Measurements from ENCODE around the gene RBM22.

RBM22 gene

GRCh38 chr5:150653762-150654556, 46.9 kb downstream of the RBM22 start:
- DNase-seq (ENCODE audit: extremely low spot score, insufficient read length, low read depth) = no peak

GRCh38 chr5:150653145-150653761, 47.6 kb downstream of the RBM22 start:
- FAIRE-seq = no peak

More at GRCh38 chr5:150653762-150654556, 46.9 kb downstream of the RBM22 start:
- no peak for FAIRE-seq

GRCh38 chr5:150651924-150652671, 48.8 kb downstream of the RBM22 start:
- DNase-seq (ENCODE audit: extremely low spot score, insufficient read length, low read depth) (no peak), FAIRE-seq (no peak)

More at GRCh38 chr5:150653145-150653761, 47.6 kb downstream of the RBM22 start:
- DNase-seq (ENCODE audit: extremely low spot score, insufficient read length, low read depth) = no peak

GRCh38 chr5:150651382-150651781, 49.5 kb downstream of the RBM22 start:
- no peak for FAIRE-seq
- no peak for DNase-seq (ENCODE audit: extremely low spot score, insufficient read length, low read depth)

- DNase-seq (ENCODE audit: extremely low spot score, insufficient read length, low read depth) (no peak), FAIRE-seq (no peak)
These were observed 50.5 kb downstream of the RBM22 start for GRCh38 chr5:150650021-150651006.

GRCh38 chr5:150649108-150650020, 51.5 kb downstream of the RBM22 start:
- FAIRE-seq = no peak

GRCh38 chr5:150648294-150649107, 52.4 kb downstream of the RBM22 start:
- FAIRE-seq (no peak), DNase-seq (ENCODE audit: extremely low spot score, insufficient read length, low read depth) (no peak)

More at GRCh38 chr5:150649108-150650020, 51.5 kb downstream of the RBM22 start:
- no peak for DNase-seq (ENCODE audit: extremely low spot score, insufficient read length, low read depth)

GRCh38 chr5:150647275-150648251, 53.3 kb downstream of the RBM22 start:
- FAIRE-seq = no peak
- no peak for DNase-seq (ENCODE audit: extremely low spot score, insufficient read length, low read depth)

- no peak for FAIRE-seq
- DNase-seq (ENCODE audit: extremely low spot score, insufficient read length, low read depth) = no peak
These were observed 55.7 kb downstream of the RBM22 start for GRCh38 chr5:150645070-150645700.

GRCh38 chr5:150644514-150644913, 56.3 kb downstream of the RBM22 start:
- FAIRE-seq = no peak
- DNase-seq (ENCODE audit: extremely low spot score, insufficient read length, low read depth) = no peak

GRCh38 chr5:150644058-150644457, 56.8 kb downstream of the RBM22 start:
- FAIRE-seq (no peak), DNase-seq (ENCODE audit: extremely low spot score, insufficient read length, low read depth) (no peak)

- FAIRE-seq = no peak
These were observed 57.7 kb downstream of the RBM22 start for GRCh38 chr5:150642991-150643710.

GRCh38 chr5:150642567-150642927, 58.3 kb downstream of the RBM22 start:
- FAIRE-seq (no peak), DNase-seq (ENCODE audit: extremely low spot score, insufficient read length, low read depth) (no peak)

More at GRCh38 chr5:150642991-150643710, 57.7 kb downstream of the RBM22 start:
- DNase-seq (ENCODE audit: extremely low spot score, insufficient read length, low read depth) = no peak

- DNase-seq (ENCODE audit: extremely low spot score, insufficient read length, low read depth) (no peak), FAIRE-seq (no peak)
These were observed 58.9 kb downstream of the RBM22 start for GRCh38 chr5:150641824-150642566.

- DNase-seq (ENCODE audit: extremely low spot score, insufficient read length, low read depth) (no peak), FAIRE-seq (no peak)
These were observed 59.8 kb downstream of the RBM22 start for GRCh38 chr5:150641006-150641570.
